Coronary artery (tissue), 2 donors: ENCODE measurements around the gene ZNF488.

ENCODE experiments used
- DNase-seq: peaks from one replicate; pipeline ENCODE4 v3.0.0-alpha.2; 2017; ENCODE audit warnings: low spot score
- H3K27ac ChIP-seq, 2 donors: fragments of 200-600 bp; sonication (generic); one replicate each; pipeline ENCODE4 v1.5.1; 2016 to 2019
- H3K4me3 ChIP-seq: fragments of 200-600 bp; sonication (generic); 2 replicates; pipeline ENCODE4 v1.5.1; 2016; ENCODE audit warnings: mild to moderate bottlenecking, moderate library complexity
- TF ChIP-seq, protein P1 (sequence below): fragments of 200-600 bp; sonication (generic); IDR thresholded peaks from one replicate; pipeline ENCODE4 v1.5.1; 2019; ENCODE audit warnings: antibody characterized with exemption

ZNF488 gene

GRCh38 chr10:47376522-47377220 lies 7.4 kb downstream of the ZNF488 start:
- DNase-seq: peak; percentile 65
- Histone ChIP-seq H3K27ac (no peak overlapping the region), H3K4me3 (no peak overlapping the region)
- TF ChIP-seq, protein P1, sequence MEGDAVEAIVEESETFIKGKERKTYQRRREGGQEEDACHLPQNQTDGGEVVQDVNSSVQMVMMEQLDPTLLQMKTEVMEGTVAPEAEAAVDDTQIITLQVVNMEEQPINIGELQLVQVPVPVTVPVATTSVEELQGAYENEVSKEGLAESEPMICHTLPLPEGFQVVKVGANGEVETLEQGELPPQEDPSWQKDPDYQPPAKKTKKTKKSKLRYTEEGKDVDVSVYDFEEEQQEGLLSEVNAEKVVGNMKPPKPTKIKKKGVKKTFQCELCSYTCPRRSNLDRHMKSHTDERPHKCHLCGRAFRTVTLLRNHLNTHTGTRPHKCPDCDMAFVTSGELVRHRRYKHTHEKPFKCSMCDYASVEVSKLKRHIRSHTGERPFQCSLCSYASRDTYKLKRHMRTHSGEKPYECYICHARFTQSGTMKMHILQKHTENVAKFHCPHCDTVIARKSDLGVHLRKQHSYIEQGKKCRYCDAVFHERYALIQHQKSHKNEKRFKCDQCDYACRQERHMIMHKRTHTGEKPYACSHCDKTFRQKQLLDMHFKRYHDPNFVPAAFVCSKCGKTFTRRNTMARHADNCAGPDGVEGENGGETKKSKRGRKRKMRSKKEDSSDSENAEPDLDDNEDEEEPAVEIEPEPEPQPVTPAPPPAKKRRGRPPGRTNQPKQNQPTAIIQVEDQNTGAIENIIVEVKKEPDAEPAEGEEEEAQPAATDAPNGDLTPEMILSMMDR: no peak

DNA sequence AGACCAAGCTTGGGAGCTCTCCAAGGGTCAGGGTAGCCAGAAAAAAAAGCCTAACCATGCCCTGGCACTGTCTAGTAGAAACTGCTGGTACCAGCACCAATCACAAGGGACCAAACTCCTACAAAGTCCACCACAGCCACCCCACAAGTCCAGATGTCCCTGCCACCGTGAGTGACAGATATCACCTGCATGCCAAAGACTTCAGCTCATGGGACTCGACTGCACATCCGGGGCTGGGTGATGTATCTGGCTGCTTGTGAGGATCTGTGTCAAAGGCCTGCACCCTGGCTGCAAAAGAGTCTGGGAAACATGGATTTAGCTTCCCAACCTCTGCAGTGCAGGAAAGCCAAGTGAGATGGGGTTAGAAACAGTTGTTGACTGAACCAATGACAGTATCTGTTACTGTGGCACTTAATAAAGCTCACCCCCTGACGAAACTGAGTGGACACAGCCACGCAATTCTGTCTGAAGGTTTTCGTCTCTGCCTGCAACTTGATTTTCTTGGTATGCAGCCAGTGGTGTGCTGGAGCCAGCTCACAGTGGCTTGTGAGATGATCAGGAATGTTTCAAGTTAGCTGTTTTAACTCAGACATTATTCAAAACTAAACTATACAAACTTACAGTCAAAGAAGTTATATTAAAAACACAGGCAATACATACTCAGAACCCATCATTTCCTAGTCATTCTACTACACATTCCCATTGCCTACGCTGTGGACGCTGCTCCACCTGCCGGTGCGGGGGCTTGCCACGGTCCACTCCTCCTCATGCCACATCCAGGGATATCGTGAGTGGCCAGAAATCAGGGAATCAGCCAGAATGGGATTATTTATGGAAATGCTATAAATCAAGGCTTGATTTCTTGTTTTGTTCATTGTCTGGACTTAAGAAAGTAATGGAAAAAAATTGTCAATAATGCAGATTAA lies 9.2 kb downstream of the ZNF488 start:
- DNase-seq: peak; percentile 71
- TF ChIP-seq, protein P1: no peak

GRCh38 chr10:47372726-47373125 lies 11.4 kb downstream of the ZNF488 start:
- DNase-seq: peak; percentile 57
- TF ChIP-seq, protein P1: no peak
- Histone ChIP-seq H3K27ac (no peak overlapping the region), H3K4me3 (no peak overlapping the region)

More for the DNA sequence above, 9.2 kb downstream of the ZNF488 start:
- H3K4me3 ChIP-seq: peak overlapping the region; percentile 22
- H3K27ac ChIP-seq: peak overlapping the region in 1 of 2 donors; percentile 48

- peak; percentile 59 for DNase-seq
Observed at GRCh38 chr10:47371629-47372485, 12.2 kb downstream of the ZNF488 start.

DNA sequence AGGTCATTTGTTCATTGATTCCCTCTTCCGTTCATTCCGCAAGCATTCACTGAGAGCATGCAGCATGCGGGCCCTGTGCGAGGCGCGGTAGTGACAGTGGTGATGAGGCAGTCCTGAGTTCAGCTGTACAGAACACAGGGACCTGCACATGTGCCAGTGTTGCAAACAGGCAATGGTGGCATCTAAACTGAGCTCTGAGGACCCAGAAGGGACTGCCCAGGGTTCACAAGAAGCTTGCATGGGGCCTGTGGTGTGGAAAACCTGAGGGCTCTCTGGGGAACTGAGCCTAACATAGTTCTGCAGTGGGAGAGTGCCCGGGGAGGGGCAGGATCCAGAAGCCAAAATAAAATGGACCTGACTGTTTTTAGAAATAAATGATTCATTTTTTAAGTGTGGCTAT lies 13.2 kb downstream of the ZNF488 start:
- TF ChIP-seq, protein P1: no peak
- Histone ChIP-seq H3K27ac (no peak overlapping the region), H3K4me3 (no peak overlapping the region)
- DNase-seq: no peak

More at GRCh38 chr10:47371629-47372485, 12.2 kb downstream of the ZNF488 start:
- Histone ChIP-seq H3K27ac (no peak overlapping the region), H3K4me3 (no peak overlapping the region)
- TF ChIP-seq, protein P1: no peak

DNA sequence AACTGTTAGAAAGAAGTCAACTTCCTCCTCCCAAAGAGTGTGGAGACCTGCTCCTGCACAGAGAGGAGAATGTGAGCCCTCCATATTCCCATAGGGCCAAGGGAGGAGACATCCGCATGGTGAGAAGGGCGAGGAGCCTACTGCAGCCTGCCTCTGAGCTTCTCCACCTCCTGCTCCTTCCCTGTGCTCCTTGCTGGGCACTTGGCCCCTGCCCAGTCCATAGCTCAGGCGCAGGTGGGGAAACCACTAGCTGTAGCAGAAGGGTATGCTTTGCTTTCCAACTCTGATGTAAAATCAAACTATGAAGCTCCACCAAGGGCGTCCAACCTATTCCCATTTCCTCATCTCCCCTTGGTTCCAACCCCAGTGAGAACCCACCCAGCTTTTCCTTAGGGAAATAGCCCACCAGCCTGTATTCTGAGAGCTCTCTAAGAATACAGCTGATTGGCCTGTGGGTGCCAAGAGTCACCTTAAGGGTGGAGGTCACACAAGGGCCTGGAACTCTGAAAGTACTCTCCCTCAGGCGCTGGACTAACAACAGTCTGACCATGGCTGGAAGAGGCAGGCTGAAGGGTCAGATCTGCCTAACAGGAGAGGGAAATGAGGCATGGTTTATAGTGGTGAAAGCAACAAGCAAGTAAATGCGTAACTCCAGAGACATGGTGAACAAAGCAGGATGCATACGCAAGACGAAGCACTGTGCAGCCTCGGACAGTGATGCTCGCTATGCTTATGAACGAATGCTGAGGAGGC lies 13.9 kb downstream of the ZNF488 start:
- TF ChIP-seq, protein P1: no peak
- Histone ChIP-seq H3K27ac (no peak overlapping the region), H3K4me3 (no peak overlapping the region)
- peak; percentile 47 for DNase-seq
